ENCODE measurements around the gene MARCHF2. TPM values are rescaled to one million over a fixed set of nuclear protein-coding genes. Genes with fewer than 3 reads are reported as not detected.
"Not testable (repeated sequence)": the region's sequence is repeated elsewhere in the genome, so short reads cannot be mapped to it uniquely, and the experiment has no call there.

The MARCHF2 gene
- 29.7 and 43.7 TPM in 2 replicates for total RNA-seq (2012; rRNA removed)

- Histone ChIP-seq H3K9me3 (replicated peaks; ENCODE audit: low read length) (no peaks in the 10 kb centered on the region), H3K9ac (ENCODE audit: low read depth, low read length) (peak within 1 kb of the TSS; percentile 85), H3K36me3 (ENCODE audit: insufficient read depth, low read length) (no peaks in the 10 kb centered on the region), H3K4me2 (ENCODE audit: low read length) (peak within 1 kb of the TSS; percentile 98), H3K27me3 (ENCODE audit: control insufficient read depth, insufficient read depth, low read length) (no peaks in the 10 kb centered on the region), H3K4me3 (ENCODE audit: low read length) (peak within 1 kb of the TSS; percentile 85), H3K4me1 (ENCODE audit: control insufficient read depth, insufficient read depth, low read length) (peaks cover 6% of the 10 kb centered on the region)
These were observed at the start of gene MARCHF2 for GRCh38 chr19:8412783-8413628. Gene MARCHF2 (plus strand): TSS chr19:8413305. CDS start chr19:8421841, 8,536 bp downstream.

GRCh38 chr19:8363803-8364771, 49.0 kb upstream of the MARCHF2 start, which contains the start of gene ANGPTL4:
Gene ANGPTL4 (plus strand): TSS chr19:8364155. CDS start chr19:8364322, 167 bp downstream.
- Histone ChIP-seq H3K4me1 (ENCODE audit: control insufficient read depth, insufficient read depth, low read length) (peaks cover 55% of the 10 kb centered on the region), H3K9me3 (replicated peaks; ENCODE audit: low read length) (no peaks in the 10 kb centered on the region), H3K4me2 (ENCODE audit: low read length) (peak within 1 kb of the TSS; percentile 84), H3K4me3 (ENCODE audit: low read length) (peak within 1 kb of the TSS; percentile 73), H3K36me3 (ENCODE audit: insufficient read depth, low read length) (peaks cover 20% of the 10 kb centered on the region), H3K27me3 (ENCODE audit: control insufficient read depth, insufficient read depth, low read length) (no peaks in the 10 kb centered on the region), H3K9ac (ENCODE audit: low read depth, low read length) (peak within 1 kb of the TSS; percentile 85)

GRCh38 chr19:8366121-8366581, 47.0 kb upstream of the MARCHF2 start:
- peak overlapping the region; percentile 65 for H3K4me3 ChIP-seq (ENCODE audit: low read length)
- H3K4me1 ChIP-seq (ENCODE audit: control insufficient read depth, insufficient read depth, low read length): peaks cover 57% of the 10 kb centered on the region
- no peaks in the 10 kb centered on the region for H3K9me3 ChIP-seq (replicated peaks; ENCODE audit: low read length)
- no peak overlapping the region for H3K9ac ChIP-seq (ENCODE audit: low read depth, low read length)
- H3K4me2 ChIP-seq (ENCODE audit: low read length): peak overlapping the region; percentile 84
- H3K36me3 ChIP-seq (ENCODE audit: insufficient read depth, low read length): peaks cover 27% of the 10 kb centered on the region
- H3K27me3 ChIP-seq (ENCODE audit: control insufficient read depth, insufficient read depth, low read length): no peaks in the 10 kb centered on the region

GRCh38 chr19:8366961-8367326, 46.2 kb upstream of the MARCHF2 start:
- H3K4me1 ChIP-seq (ENCODE audit: control insufficient read depth, insufficient read depth, low read length): peaks cover 52% of the 10 kb centered on the region
- peak overlapping the region; percentile 62 for H3K4me3 ChIP-seq (ENCODE audit: low read length)
- H3K27me3 ChIP-seq (ENCODE audit: control insufficient read depth, insufficient read depth, low read length): no peaks in the 10 kb centered on the region
- H3K36me3 ChIP-seq (ENCODE audit: insufficient read depth, low read length): peaks cover 31% of the 10 kb centered on the region
- H3K4me2 ChIP-seq (ENCODE audit: low read length): peak overlapping the region; percentile 84
- no peaks in the 10 kb centered on the region for H3K9me3 ChIP-seq (replicated peaks; ENCODE audit: low read length)
- H3K9ac ChIP-seq (ENCODE audit: low read depth, low read length): peak overlapping the region; percentile 12

GRCh38 chr19:8367327-8368001, 45.6 kb upstream of the MARCHF2 start:
- no peaks in the 10 kb centered on the region for H3K9me3 ChIP-seq (replicated peaks; ENCODE audit: low read length)
- peak overlapping the region; percentile 12 for H3K9ac ChIP-seq (ENCODE audit: low read depth, low read length)
- peaks cover 32% of the 10 kb centered on the region for H3K36me3 ChIP-seq (ENCODE audit: insufficient read depth, low read length)
- H3K4me1 ChIP-seq (ENCODE audit: control insufficient read depth, insufficient read depth, low read length): peaks cover 48% of the 10 kb centered on the region
- peak overlapping the region; percentile 62 for H3K4me3 ChIP-seq (ENCODE audit: low read length)
- peak overlapping the region; percentile 84 for H3K4me2 ChIP-seq (ENCODE audit: low read length)
- H3K27me3 ChIP-seq (ENCODE audit: control insufficient read depth, insufficient read depth, low read length): no peaks in the 10 kb centered on the region

- Histone ChIP-seq H3K27me3 (ENCODE audit: control insufficient read depth, insufficient read depth, low read length) (no peaks in the 10 kb centered on the region), H3K4me1 (ENCODE audit: control insufficient read depth, insufficient read depth, low read length) (peaks cover 42% of the 10 kb centered on the region), H3K9ac (ENCODE audit: low read depth, low read length) (no peak overlapping the region), H3K4me3 (ENCODE audit: low read length) (no peak overlapping the region), H3K36me3 (ENCODE audit: insufficient read depth, low read length) (peaks cover 56% of the 10 kb centered on the region), H3K9me3 (replicated peaks; ENCODE audit: low read length) (no peaks in the 10 kb centered on the region), H3K4me2 (ENCODE audit: low read length) (no peak overlapping the region)
These were observed 42.7 kb upstream of the MARCHF2 start for GRCh38 chr19:8370176-8371010.

- no peak overlapping the region for H3K4me3 ChIP-seq (ENCODE audit: low read length)
- peaks cover 35% of the 10 kb centered on the region for H3K4me1 ChIP-seq (ENCODE audit: control insufficient read depth, insufficient read depth, low read length)
- peaks cover 52% of the 10 kb centered on the region for H3K36me3 ChIP-seq (ENCODE audit: insufficient read depth, low read length)
- no peaks in the 10 kb centered on the region for H3K9me3 ChIP-seq (replicated peaks; ENCODE audit: low read length)
- no peaks in the 10 kb centered on the region for H3K27me3 ChIP-seq (ENCODE audit: control insufficient read depth, insufficient read depth, low read length)
- no peak overlapping the region for H3K4me2 ChIP-seq (ENCODE audit: low read length)
- H3K9ac ChIP-seq (ENCODE audit: low read depth, low read length): no peak overlapping the region
These were observed 41.9 kb upstream of the MARCHF2 start for GRCh38 chr19:8371011-8371804.

- H3K4me1 ChIP-seq (ENCODE audit: control insufficient read depth, insufficient read depth, low read length): peaks cover 13% of the 10 kb centered on the region
- peaks cover 36% of the 10 kb centered on the region for H3K36me3 ChIP-seq (ENCODE audit: insufficient read depth, low read length)
- no peaks in the 10 kb centered on the region for H3K27me3 ChIP-seq (ENCODE audit: control insufficient read depth, insufficient read depth, low read length)
- no peak overlapping the region for H3K9ac ChIP-seq (ENCODE audit: low read depth, low read length)
- no peak overlapping the region for H3K4me3 ChIP-seq (ENCODE audit: low read length)
- H3K4me2 ChIP-seq (ENCODE audit: low read length): no peak overlapping the region
- no peaks in the 10 kb centered on the region for H3K9me3 ChIP-seq (replicated peaks; ENCODE audit: low read length)
These were observed 39.0 kb upstream of the MARCHF2 start for GRCh38 chr19:8373867-8374813.

GRCh38 chr19:8375766-8376165, 37.3 kb upstream of the MARCHF2 start:
- H3K27me3 ChIP-seq (ENCODE audit: control insufficient read depth, insufficient read depth, low read length); H3K4me1 ChIP-seq (ENCODE audit: control insufficient read depth, insufficient read depth, low read length); H3K4me2 ChIP-seq (ENCODE audit: low read length); H3K9ac ChIP-seq (ENCODE audit: low read depth, low read length); H3K9me3 ChIP-seq (replicated peaks; ENCODE audit: low read length); H3K4me3 ChIP-seq (ENCODE audit: low read length): not testable (repeated sequence)
- peaks cover 33% of the 10 kb centered on the region for H3K36me3 ChIP-seq (ENCODE audit: insufficient read depth, low read length)
